Stimulated activated naive CD8-positive, alpha-beta T cell treated with anti-CD3 and anti-CD28 coated beads, Interleukin-15, Interleukin-2, amounts not matched to agents 100 ng/mL and 50 ng/mL, for 24 hours (primary cell): ENCODE data around the gene TMEM165.
"Not testable (repeated sequence)": the region's sequence is repeated elsewhere in the genome, so short reads cannot be mapped to it uniquely, and the experiment has no call there.

Source experiments
- H3K27ac Mint-ChIP-seq: one replicate; pipeline ENCODE4 v1.8.0; 2021; ENCODE audit warnings: mild to moderate bottlenecking, mixed read lengths
- H3K27me3 Mint-ChIP-seq: one replicate; pipeline ENCODE4 v1.8.0; 2021; ENCODE audit warnings: mixed read lengths
- H3K36me3 Mint-ChIP-seq: one replicate; pipeline ENCODE4 v1.8.0; 2021; ENCODE audit warnings: low read depth, mixed read lengths
- H3K4me1 Mint-ChIP-seq: one replicate; pipeline ENCODE4 v1.8.0; 2021; ENCODE audit warnings: low read depth, mixed read lengths
- H3K4me3 Mint-ChIP-seq: one replicate; pipeline ENCODE4 v1.8.0; 2021; ENCODE audit warnings: mild to moderate bottlenecking, mixed read lengths
- H3K9me3 Mint-ChIP-seq: one replicate; pipeline ENCODE4 v1.8.0; 2021; ENCODE audit warnings: mixed read lengths

Gene TMEM165

DNA sequence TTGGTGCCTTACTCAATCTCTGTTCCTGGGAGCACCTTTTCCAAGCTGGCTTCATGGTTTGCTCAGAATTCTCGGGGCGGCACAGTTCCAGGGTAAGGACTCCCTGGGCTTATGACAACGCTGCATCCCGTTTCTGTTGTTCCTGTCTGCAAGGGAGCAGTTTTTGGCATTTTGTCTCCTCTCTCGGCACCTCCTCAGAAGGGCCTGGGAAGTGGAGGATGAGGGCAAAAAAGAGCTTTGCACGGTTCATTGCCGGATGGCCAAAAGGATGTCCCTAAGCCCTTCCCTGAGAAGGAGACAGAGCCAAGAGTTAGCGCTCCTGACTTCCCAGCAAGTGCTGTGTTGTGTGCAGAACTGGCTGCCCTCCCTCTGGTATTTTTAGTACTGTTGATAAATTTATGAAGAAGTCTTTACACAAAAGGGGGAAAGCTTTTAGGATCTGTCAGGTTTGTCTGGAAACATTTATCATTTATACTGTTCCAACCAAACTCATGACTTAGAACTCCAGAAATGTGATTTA is 36.3 kb upstream of the TMEM165 start:
- H3K9me3 Mint-ChIP-seq: no peaks in the 10 kb centered on the region
- no peaks in the 10 kb centered on the region for H3K27me3 Mint-ChIP-seq
- H3K4me3 Mint-ChIP-seq: no peak overlapping the region
- H3K4me1 Mint-ChIP-seq: peaks cover 20% of the 10 kb centered on the region
- H3K27ac Mint-ChIP-seq: peak overlapping the region; percentile 38
- peaks cover 7% of the 10 kb centered on the region for H3K36me3 Mint-ChIP-seq

DNA sequence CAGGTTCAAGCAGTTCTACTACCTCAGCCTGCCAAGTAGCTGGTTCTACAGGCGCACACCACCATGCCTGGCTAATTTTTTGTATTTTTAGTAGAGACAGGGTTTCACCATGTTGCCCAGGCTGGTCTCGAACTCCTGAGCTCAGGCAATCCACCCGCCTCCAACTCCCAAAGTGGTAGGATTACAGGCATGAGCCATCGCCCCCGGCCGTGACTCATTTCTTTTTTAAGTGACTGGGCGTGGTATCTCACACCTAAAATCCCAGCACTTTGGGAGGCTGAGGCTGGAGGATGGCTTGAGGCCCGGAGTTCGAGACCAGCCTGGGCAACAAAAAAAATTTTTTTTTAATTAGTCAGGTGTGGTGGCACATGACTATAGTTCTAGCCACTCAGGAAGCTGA is 32.8 kb upstream of the TMEM165 start:
- peaks cover 17% of the 10 kb centered on the region for H3K4me1 Mint-ChIP-seq
- not testable (repeated sequence) for H3K36me3 Mint-ChIP-seq, H3K27ac Mint-ChIP-seq, H3K27me3 Mint-ChIP-seq, H3K4me3 Mint-ChIP-seq, H3K9me3 Mint-ChIP-seq

DNA sequence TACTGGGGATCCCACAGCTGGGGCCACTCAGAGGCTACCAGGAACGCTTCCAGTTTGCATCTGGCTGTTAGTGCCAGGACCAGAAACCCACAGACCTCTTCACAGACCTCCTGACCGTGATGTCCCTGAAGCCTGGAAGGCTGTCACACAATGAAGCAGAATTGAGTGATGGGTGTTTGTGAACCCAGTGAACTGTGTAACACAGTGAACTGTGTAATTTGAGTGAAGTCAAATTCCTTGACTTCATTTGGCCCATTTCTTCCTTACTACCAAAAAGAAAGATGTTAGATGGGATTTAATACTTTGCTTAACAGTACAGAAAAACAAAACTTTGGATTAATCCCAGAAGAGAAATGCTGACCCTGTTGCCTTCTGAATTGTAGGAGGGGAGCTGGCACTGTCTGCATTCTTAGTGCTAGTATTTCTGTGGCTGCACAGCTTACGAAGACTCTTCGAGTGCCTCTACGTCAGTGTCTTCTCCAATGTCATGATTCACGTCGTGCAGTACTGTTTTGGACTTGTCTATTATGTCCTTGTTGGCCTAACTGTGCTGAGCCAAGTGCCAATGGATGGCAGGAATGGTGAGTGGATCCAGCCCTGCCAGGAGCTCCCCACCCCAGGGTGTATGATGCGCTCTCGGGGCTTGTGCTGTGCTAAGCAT is 31.9 kb upstream of the TMEM165 start:
- no peak overlapping the region for H3K27ac Mint-ChIP-seq
- no peaks in the 10 kb centered on the region for H3K9me3 Mint-ChIP-seq
- peaks cover 8% of the 10 kb centered on the region for H3K4me1 Mint-ChIP-seq
- no peak overlapping the region for H3K4me3 Mint-ChIP-seq
- no peaks in the 10 kb centered on the region for H3K27me3 Mint-ChIP-seq
- H3K36me3 Mint-ChIP-seq: peaks cover 7% of the 10 kb centered on the region

DNA sequence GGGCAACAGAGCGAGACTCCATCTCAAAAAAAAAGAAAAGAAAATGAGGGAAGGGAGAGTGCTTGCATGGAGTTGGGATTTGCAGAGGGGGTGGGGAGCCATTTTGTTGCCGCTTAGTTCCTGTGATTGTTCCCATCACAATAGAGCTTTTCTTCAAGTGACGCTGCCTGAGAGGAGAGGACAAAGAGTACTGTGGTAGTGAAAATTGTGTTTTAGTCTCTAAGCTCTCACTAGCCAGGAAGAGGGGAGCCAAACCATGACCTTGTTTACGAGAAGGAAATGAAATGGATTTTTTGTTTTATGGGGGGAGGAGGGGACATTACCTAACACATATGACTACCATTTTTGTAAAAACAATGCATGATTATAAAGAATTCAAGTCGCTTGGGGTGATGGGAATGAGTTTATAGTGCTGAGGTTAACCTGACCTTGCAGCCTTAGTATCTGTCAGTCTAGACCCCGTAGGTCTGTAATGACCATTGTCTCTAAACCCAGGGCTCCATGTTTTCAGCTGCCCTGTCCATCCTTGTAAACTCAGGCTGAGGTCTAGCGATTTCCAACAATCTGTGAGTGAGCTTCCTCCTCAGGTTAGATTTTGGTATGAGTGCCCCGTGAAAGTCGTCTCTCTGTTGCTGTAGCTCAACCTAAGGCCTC is 30.9 kb upstream of the TMEM165 start:
- peaks cover 16% of the 10 kb centered on the region for H3K36me3 Mint-ChIP-seq
- no peaks in the 10 kb centered on the region for H3K27me3 Mint-ChIP-seq
- no peak overlapping the region for H3K27ac Mint-ChIP-seq
- H3K4me3 Mint-ChIP-seq: no peak overlapping the region
- no peaks in the 10 kb centered on the region for H3K4me1 Mint-ChIP-seq
- H3K9me3 Mint-ChIP-seq: no peaks in the 10 kb centered on the region

DNA sequence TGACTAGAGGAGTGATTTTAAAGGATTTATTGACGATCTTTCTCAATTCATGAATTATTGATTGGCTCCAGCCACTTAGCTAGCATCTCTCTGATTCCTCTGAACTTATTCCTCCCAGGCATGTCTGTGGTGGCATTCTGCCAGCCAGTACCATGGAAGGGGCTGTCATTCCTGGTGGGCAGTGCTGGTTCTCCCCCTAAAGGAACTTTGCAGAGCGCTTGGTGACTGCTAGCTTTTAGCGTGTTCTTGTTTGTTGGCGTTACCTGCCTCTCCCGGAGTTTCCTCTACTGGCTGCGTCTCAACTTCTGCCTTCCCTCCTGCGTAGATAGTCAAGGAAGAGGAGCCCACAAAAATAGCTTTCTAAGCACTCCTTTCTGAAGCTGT is 30.4 kb upstream of the TMEM165 start:
- Mint-ChIP-seq H3K27ac (no peak overlapping the region), H3K4me3 (no peak overlapping the region), H3K36me3 (peaks cover 18% of the 10 kb centered on the region), H3K4me1 (no peaks in the 10 kb centered on the region), H3K27me3 (no peaks in the 10 kb centered on the region), H3K9me3 (no peaks in the 10 kb centered on the region)

DNA sequence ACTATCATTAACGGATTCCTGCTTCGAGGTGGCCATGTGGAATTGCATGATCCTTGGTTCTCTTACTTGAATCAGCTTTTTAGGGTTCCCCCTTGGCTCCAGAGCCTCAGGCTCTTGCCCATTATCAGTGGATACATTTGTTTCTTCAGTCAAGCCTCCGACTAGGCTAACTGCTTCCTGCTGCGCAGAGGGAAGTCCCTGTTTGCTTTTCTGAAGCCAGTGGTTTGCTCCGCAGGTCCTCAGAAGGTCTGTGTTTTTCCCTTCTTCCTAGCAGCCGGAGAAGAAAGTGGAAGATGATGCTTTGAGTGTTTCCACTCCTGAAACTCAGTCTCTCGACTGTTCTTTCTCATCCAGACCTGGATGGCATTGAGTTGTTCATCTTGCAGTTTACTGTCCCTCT is 29.1 kb upstream of the TMEM165 start:
- no peaks in the 10 kb centered on the region for H3K4me1 Mint-ChIP-seq
- no peak overlapping the region for H3K27ac Mint-ChIP-seq
- no peaks in the 10 kb centered on the region for H3K27me3 Mint-ChIP-seq
- no peaks in the 10 kb centered on the region for H3K9me3 Mint-ChIP-seq
- H3K36me3 Mint-ChIP-seq: peaks cover 18% of the 10 kb centered on the region
- no peak overlapping the region for H3K4me3 Mint-ChIP-seq

DNA sequence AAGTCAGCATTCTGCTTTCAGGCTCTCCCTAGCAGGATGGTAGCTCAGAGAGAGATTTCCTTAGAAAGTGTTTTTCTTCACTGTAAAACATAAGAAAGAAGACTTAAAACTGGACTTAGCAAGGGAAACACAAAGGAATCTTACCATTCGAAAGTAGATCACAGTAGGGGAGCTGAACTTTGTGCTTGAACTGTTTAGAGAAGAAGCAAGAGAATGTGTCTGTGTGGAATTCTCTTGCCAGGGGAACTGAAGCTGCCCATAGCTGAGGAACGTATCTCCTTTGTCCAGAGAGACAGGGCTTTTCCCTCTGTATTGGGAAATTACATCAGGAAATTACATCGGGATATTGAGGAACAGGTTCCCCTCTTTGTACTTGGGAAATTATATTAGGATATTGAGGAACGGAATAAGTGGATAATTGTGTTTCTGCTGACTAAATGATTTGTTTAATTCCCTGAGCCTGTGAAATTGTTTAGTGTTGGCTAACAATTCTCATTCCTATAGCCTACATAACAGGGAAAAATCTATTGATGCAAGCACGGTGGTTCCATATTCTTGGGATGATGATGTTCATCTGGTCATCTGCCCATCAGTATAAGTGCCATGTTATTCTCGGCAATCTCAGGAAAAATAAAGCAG is 28.6 kb upstream of the TMEM165 start:
- no peak overlapping the region for H3K27ac Mint-ChIP-seq
- no peaks in the 10 kb centered on the region for H3K9me3 Mint-ChIP-seq
- no peaks in the 10 kb centered on the region for H3K27me3 Mint-ChIP-seq
- H3K36me3 Mint-ChIP-seq: peaks cover 15% of the 10 kb centered on the region
- H3K4me1 Mint-ChIP-seq: no peaks in the 10 kb centered on the region
- no peak overlapping the region for H3K4me3 Mint-ChIP-seq

DNA sequence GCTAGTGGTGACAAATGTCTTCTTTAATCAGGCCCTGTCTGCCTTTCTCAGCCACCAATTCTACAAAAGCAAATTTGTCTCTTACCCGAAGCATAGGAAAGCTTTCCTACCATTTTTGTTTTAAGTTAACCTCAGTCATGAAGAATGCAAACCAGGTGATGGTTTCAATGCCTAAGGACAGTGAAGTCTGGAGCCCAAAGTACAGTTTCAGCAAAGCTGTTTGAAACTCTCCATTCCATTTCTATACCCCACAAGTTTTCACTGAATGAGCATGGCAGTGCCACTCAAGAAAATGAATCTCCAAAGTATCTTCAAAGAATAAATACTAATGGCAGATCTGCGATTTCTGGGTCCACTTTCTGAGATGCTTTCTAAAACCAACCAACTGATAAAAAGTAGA is 25.8 kb upstream of the TMEM165 start:
- Mint-ChIP-seq H3K36me3 (peaks cover 11% of the 10 kb centered on the region), H3K27ac (no peak overlapping the region), H3K27me3 (no peaks in the 10 kb centered on the region), H3K4me3 (no peak overlapping the region), H3K9me3 (no peaks in the 10 kb centered on the region), H3K4me1 (no peaks in the 10 kb centered on the region)

DNA sequence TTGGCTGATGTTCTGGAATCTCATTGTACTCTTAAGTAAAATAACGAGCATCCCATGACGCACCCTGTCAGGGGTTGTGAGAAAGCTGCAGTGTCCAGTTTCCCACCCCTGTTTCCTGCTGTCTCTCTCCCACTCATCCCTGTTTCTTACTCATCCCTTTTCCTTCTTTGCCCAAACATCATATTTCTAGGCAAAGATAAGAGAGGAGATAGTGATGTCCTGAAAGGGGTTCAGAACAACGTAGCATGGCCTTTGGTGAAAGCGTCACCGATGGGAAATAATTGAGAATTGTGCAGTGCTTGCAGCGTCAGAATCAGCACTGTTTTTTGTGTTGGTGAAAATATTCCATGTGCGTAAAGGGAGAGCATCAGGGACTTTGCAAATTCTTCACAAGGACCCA is 23.5 kb upstream of the TMEM165 start:
- no peaks in the 10 kb centered on the region for H3K4me1 Mint-ChIP-seq
- no peak overlapping the region for H3K27ac Mint-ChIP-seq
- no peaks in the 10 kb centered on the region for H3K27me3 Mint-ChIP-seq
- no peaks in the 10 kb centered on the region for H3K9me3 Mint-ChIP-seq
- no peak overlapping the region for H3K4me3 Mint-ChIP-seq
- peaks cover 11% of the 10 kb centered on the region for H3K36me3 Mint-ChIP-seq

DNA sequence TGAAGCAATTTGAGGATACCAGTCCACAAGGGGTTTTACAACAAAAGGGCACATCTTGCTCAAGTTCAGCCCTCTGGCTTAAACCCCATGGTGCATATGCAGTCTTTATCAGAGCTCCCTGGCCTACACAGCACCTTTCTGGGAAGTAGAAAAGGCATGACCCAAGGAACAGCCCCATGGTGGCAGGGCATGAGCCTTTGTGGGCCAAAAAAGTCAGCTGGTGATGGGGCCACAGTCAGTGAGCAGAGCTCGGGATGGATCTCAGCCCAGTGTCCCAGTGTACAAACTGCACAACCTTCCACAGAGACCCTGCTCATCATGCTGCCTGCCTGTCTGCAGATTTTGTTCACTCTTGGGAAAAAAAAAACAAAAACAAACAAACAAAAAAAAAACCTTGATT is 22.3 kb upstream of the TMEM165 start:
- H3K9me3 Mint-ChIP-seq: no peaks in the 10 kb centered on the region
- no peaks in the 10 kb centered on the region for H3K27me3 Mint-ChIP-seq
- H3K4me1 Mint-ChIP-seq: no peaks in the 10 kb centered on the region
- H3K36me3 Mint-ChIP-seq: peaks cover 11% of the 10 kb centered on the region
- no peak overlapping the region for H3K27ac Mint-ChIP-seq
- H3K4me3 Mint-ChIP-seq: no peak overlapping the region

DNA sequence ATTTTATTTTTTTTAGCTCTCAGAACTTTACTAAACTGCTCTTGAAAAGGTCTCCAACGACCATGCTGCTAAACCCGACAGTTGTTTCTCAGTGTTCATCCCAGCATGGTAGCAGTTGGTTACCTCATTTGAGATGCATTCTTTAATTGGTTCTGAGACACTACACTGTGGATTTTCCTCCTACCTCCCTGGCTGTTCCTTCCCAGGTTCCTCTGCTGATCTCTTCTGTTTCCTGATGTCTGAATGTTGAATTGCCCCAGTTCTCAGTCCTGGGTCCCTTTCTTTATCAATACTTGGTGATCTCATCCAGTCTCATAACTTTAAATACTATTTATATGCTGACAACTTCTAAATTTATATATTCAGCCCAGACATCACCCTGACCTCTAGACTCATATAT is 19.1 kb upstream of the TMEM165 start:
- Mint-ChIP-seq H3K4me3 (no peak overlapping the region), H3K9me3 (no peaks in the 10 kb centered on the region), H3K27me3 (no peaks in the 10 kb centered on the region)

DNA sequence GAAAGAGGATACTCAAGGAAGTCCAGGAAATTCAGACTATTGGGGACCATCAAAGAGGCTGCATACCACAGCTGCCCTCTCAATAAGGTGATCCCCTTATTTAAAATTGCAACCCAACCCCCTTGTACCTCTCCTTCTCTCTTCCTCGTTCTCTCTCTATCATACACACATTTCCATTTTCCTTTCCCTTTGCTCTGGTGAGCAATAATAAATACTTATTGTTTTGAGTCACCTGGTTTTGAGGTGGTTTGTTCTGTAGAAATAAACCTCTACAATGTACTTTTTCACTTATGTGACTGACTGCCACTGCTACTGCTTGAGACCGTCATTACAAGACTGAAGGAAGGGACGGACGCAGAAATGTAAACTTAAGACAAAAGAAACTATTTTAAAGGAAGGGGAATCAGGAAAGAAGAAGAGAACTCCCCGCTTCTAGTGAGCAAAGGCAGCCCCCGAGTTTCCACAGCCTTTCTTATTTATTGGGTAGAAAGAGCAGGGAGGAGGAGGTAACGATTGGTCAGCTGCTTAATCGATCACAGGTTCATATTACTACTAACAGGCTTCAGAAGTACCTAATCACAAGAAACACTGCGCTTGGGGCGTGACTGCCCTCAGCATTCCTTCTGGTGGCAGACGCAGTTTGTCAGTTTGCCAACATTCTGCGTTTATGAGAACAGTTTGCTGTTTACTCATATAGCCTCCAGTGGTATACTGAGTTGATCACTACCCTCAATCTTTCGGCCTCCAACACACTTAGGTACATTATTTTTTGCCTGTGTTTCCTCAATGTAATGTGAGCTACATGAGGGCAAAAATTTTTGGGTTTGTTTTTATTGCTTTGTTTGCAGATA is 16.9 kb upstream of the TMEM165 start:
- H3K27ac Mint-ChIP-seq: no peak overlapping the region
- no peak overlapping the region for H3K4me3 Mint-ChIP-seq
- H3K36me3 Mint-ChIP-seq: no peaks in the 10 kb centered on the region
- peaks cover 5% of the 10 kb centered on the region for H3K4me1 Mint-ChIP-seq
- no peaks in the 10 kb centered on the region for H3K27me3 Mint-ChIP-seq
- no peaks in the 10 kb centered on the region for H3K9me3 Mint-ChIP-seq

More for the DNA sequence above, 19.1 kb upstream of the TMEM165 start:
- no peaks in the 10 kb centered on the region for H3K4me1 Mint-ChIP-seq
- no peak overlapping the region for H3K27ac Mint-ChIP-seq
- H3K36me3 Mint-ChIP-seq: no peaks in the 10 kb centered on the region

DNA sequence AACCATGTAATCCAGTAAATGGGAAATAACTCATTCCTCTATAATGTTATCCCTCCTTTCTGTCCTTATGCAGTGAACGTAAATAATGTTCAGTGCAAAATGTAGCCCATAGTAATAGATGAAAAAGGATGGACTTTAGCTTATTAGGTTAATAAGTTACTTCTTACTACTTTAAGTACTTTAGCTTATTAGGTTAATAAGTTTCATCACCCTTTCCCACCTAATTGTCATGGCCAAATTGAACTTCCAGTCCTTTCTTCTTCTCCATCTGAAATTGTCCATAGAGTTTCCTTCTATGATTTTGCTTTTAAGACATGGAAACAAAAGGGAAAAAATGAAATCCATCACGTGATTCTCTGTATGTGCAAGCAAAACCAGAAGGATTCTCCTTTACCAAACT is 15.2 kb upstream of the TMEM165 start:
- H3K36me3 Mint-ChIP-seq: no peaks in the 10 kb centered on the region
- no peaks in the 10 kb centered on the region for H3K27me3 Mint-ChIP-seq
- H3K27ac Mint-ChIP-seq: no peak overlapping the region
- H3K9me3 Mint-ChIP-seq: no peaks in the 10 kb centered on the region
- H3K4me3 Mint-ChIP-seq: no peak overlapping the region
- H3K4me1 Mint-ChIP-seq: peaks cover 9% of the 10 kb centered on the region

DNA sequence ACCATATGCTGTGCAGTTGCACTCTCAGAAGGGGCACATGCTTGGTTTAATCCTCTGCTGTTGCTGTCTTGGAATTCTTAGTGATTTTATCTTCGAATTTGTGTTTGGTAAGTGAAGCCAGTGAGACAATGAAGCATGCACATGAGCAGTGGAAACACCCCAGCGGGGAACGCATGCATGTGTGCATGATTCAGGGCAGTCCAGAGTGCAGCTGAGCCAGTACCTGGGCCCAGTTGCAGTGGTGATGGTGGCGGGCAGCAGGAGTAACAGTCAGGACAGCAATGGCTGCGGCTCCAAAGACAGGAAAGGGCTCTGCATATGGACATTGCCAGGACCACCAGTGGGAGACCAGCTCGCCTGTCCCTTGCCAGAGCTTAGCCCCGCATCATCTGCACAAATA is 14.3 kb upstream of the TMEM165 start:
- Mint-ChIP-seq H3K27ac (no peak overlapping the region), H3K4me1 (peaks cover 15% of the 10 kb centered on the region), H3K27me3 (no peaks in the 10 kb centered on the region), H3K4me3 (no peak overlapping the region), H3K36me3 (no peaks in the 10 kb centered on the region), H3K9me3 (no peaks in the 10 kb centered on the region)

DNA sequence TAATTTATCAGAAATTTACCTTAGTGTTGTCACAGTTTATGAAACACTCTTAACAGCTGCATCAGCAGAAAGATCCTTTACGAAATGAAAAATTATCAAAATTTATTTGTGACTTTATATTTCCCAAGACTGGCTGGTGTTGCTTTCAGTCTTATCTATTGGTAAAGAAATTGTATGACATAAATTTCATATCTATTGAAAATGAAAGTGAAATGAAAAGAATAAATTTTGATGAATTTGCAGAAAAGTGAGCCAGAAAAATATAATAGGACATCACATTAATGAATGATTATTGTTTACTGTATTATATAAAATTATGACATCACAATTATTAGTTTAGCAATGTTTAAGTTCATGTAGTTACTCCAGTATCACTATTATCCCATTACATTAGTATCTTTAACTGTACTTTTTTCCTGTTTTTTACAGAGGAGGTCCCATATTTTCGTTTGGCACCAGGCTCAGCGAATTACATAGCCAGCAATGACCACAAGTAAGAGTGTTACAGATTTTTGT is 13.2 kb upstream of the TMEM165 start:
- H3K4me3 Mint-ChIP-seq: no peak overlapping the region
- H3K27ac Mint-ChIP-seq: no peak overlapping the region
- H3K27me3 Mint-ChIP-seq: no peaks in the 10 kb centered on the region
- no peaks in the 10 kb centered on the region for H3K9me3 Mint-ChIP-seq
- H3K4me1 Mint-ChIP-seq: peaks cover 25% of the 10 kb centered on the region
- no peaks in the 10 kb centered on the region for H3K36me3 Mint-ChIP-seq
